Liver (tissue), 9 donors: ENCODE data around the gene HPS5. TPM values are rescaled to one million over a fixed set of nuclear protein-coding genes. Genes with fewer than 3 reads are reported as not detected.

Experiments
- DNase-seq: peaks from one replicate; pipeline ENCODE4 v3.0.0-alpha.2; 2017; ENCODE audit warnings: low spot score
- H3K27ac ChIP-seq, 2 donors: one replicate each; pipeline ENCODE4 v1.7.0; 2013; ENCODE audit warnings: inconsistent platforms in 2 of 2, low read length in 2 of 2, control low read depth in 1 of 2, low read depth in 1 of 2, mild to moderate bottlenecking in 1 of 2
- H3K27me3 ChIP-seq, 4 donors: one replicate each; pipeline versions ENCODE4 v1.6.1 to v1.7.0; 2013; ENCODE audit warnings: low read length in 3 of 4, inconsistent platforms in 1 of 4, mild to moderate bottlenecking in 1 of 4, moderate library complexity in 1 of 4; ENCODE audit not compliant: control insufficient read depth in 4 of 4, insufficient read depth in 4 of 4
- H3K36me3 ChIP-seq, 4 donors: one replicate each; pipeline versions ENCODE4 v1.6.1 to v1.7.0; 2013; ENCODE audit warnings: low read length in 3 of 4, mild to moderate bottlenecking in 3 of 4, low read depth in 1 of 4, moderate library complexity in 1 of 4; ENCODE audit not compliant: control insufficient read depth in 4 of 4, insufficient read depth in 3 of 4
- H3K4me1 ChIP-seq, 4 donors: one replicate each; pipeline versions ENCODE4 v1.6.1 to v1.7.0; 2013; ENCODE audit warnings: low read length in 3 of 4, mild to moderate bottlenecking in 3 of 4, moderate library complexity in 1 of 4; ENCODE audit not compliant: control insufficient read depth in 4 of 4, insufficient read depth in 4 of 4
- H3K4me3 ChIP-seq, 3 donors: one replicate each; pipeline versions ENCODE4 v1.6.1 to v1.7.0; 2013; ENCODE audit warnings: low read length in 3 of 3, control low read depth in 1 of 3, low read depth in 1 of 3, mild to moderate bottlenecking in 1 of 3
- H3K9ac ChIP-seq, 2 donors: one replicate each; pipeline ENCODE4 v1.7.0; 2013; ENCODE audit warnings: low read length in 2 of 2, mild to moderate bottlenecking in 2 of 2, moderate library complexity in 2 of 2, control low read depth in 1 of 2, low read depth in 1 of 2
- H3K9me3 ChIP-seq, 4 donors: one replicate each; pipeline versions ENCODE4 v1.6.1 to v1.7.0; 2013; ENCODE audit warnings: low read length in 3 of 4; ENCODE audit not compliant: control insufficient read depth in 4 of 4
- CTCF ChIP-seq: fragments of 150-350 bp; IDR thresholded peaks from 2 replicates; pipeline ENCODE4 v1.5.1; 2017; ENCODE audit warnings: improper control_type of control experiment, low read depth, low read length; ENCODE audit not compliant: missing input control
- EGR1 ChIP-seq, 2 donors: IDR thresholded peaks; 2 replicates each; pipeline ENCODE4 v1.6.1; 2016 to 2018; ENCODE audit warnings: antibody characterized with exemption in 2 of 2, low read depth in 2 of 2
- FOXA1 ChIP-seq: IDR thresholded peaks from 2 replicates; pipeline ENCODE4 v1.6.1; 2016; ENCODE audit warnings: antibody characterized with exemption
- FOXA2 ChIP-seq: IDR thresholded peaks from 2 replicates; pipeline ENCODE4 v1.6.1; 2016; ENCODE audit warnings: antibody characterized with exemption
- GABPA ChIP-seq, 2 donors: IDR thresholded peaks in 1 of 2; conservative IDR thresholded peaks in 1 of 2; 2 replicates each; pipeline ENCODE4 v1.6.1; 2016; ENCODE audit warnings: antibody characterized with exemption in 2 of 2, mild to moderate bottlenecking in 1 of 2, moderate library complexity in 1 of 2
- HNF4A ChIP-seq, 2 donors: conservative IDR thresholded peaks; 2 replicates each; pipeline ENCODE4 v1.6.1; 2016; ENCODE audit warnings: antibody characterized with exemption in 2 of 2, mild to moderate bottlenecking in 2 of 2
- HNF4G ChIP-seq: IDR thresholded peaks from 2 replicates; pipeline ENCODE4 v1.6.1; 2016; ENCODE audit warnings: antibody characterized with exemption
- JUND ChIP-seq, 2 donors: IDR thresholded peaks; 2 replicates each; pipeline ENCODE4 v1.6.1; 2016; ENCODE audit warnings: antibody characterized with exemption in 2 of 2
- NR2F2 ChIP-seq: IDR thresholded peaks from 2 replicates; pipeline ENCODE4 v1.6.1; 2016; ENCODE audit warnings: antibody characterized with exemption
- RAD21 ChIP-seq, 2 donors: IDR thresholded peaks; 2 replicates each; pipeline ENCODE4 v1.6.1; 2016; ENCODE audit warnings: antibody characterized with exemption in 2 of 2, mild to moderate bottlenecking in 2 of 2
- REST ChIP-seq: IDR thresholded peaks from 2 replicates; pipeline ENCODE4 v1.6.1; 2016; ENCODE audit warnings: antibody characterized with exemption, mild to moderate bottlenecking
- RXRA ChIP-seq, 2 donors: IDR thresholded peaks; 2 replicates each; pipeline ENCODE4 v1.6.1; 2017 to 2018; ENCODE audit warnings: antibody characterized with exemption in 2 of 2, mild to moderate bottlenecking in 1 of 2
- SP1 ChIP-seq: IDR thresholded peaks from 2 replicates; pipeline ENCODE4 v1.6.1; 2018; ENCODE audit warnings: antibody characterized with exemption, mild to moderate bottlenecking
- TAF1 ChIP-seq: conservative IDR thresholded peaks from 2 replicates; pipeline ENCODE4 v1.6.1; 2016; ENCODE audit warnings: antibody characterized with exemption, mild to moderate bottlenecking
- YY1 ChIP-seq: IDR thresholded peaks from 2 replicates; pipeline ENCODE4 v1.6.1; 2016; ENCODE audit warnings: antibody characterized with exemption, mild to moderate bottlenecking
- whole genome bisulfite sequencing: extraction: QIAGEN DNeasy Blood & Tissue Kit; methylation state at CpG from one replicate; pipeline ENCODE4 v1.1.7; 2013; 5-methylcytosine and 5-hydroxymethylcytosine counted together
- polyA plus RNA-seq, 2 donors: library from polyadenylated mRNA; stranded (reverse) in 1 of 2; unstranded in 1 of 2; fragments of 200-250 nt in 1 of 2; fragments of >200 nt in 1 of 2; fragmentation: Nextera tagmentation in 1 of 2; extraction: Ambion mirVana in 1 of 2; gene quantifications; one replicate each; pipeline versions ENCODE4 v1.2.1 to v1.2.3, GENCODE V29; 2013 to 2015
- total RNA-seq, 2 donors: library from RNA; depleted of rRNA; stranded (reverse); fragments of >200 nt; gene quantifications; one replicate each; pipeline ENCODE4 v1.2.3, GENCODE V29; 2014
- TF ChIP-seq, protein P1 (sequence below): IDR thresholded peaks from 2 replicates; pipeline ENCODE4 v1.6.1; 2016; ENCODE audit warnings: antibody characterized with exemption
- TF ChIP-seq, protein P2 (sequence below): IDR thresholded peaks from 2 replicates; pipeline ENCODE4 v1.6.1; 2016; ENCODE audit warnings: antibody characterized with exemption
- TF ChIP-seq, protein P3 (sequence below): IDR thresholded peaks from 2 replicates; pipeline ENCODE4 v1.6.1; 2016; ENCODE audit warnings: antibody characterized with exemption
- donor health status: healthy.
- donor health status: healthy.
- donor health status: healthy.
- donor health status: healthy.
- donor health status: healthy.

HPS5 gene
- total and polyA plus RNA-seq, 4 donors: 15.7 to 134 (median 24.2) TPM

- Histone ChIP-seq H3K9ac (no peak overlapping the region), H3K4me1 (peaks cover 0 to 9% (median 7%) of the 10 kb centered on the region in 4 donors), H3K27ac (no peak overlapping the region), H3K4me3 (no peak overlapping the region), H3K9me3 (no peaks in the 10 kb centered on the region), H3K27me3 (no peaks in the 10 kb centered on the region), H3K36me3 (peaks cover 3 to 36% (median 15%) of the 10 kb centered on the region in 4 donors)
- 90% methylated on average over 5 of the region's 5 CpGs for WGBS
- TF ChIP-seq GABPA (IDR thresholded peaks at IDR 0.05 in 1 of 2, conservative IDR thresholded peaks at IDR 0.05 in 1 of 2) (no peak), TAF1 (no peak), NR2F2 (no peak), EGR1 (IDR thresholded peaks at IDR 0.05; ENCODE audit: low read depth in 2 of 2) (no peak), YY1 (no peak), HNF4A (conservative IDR thresholded peaks at IDR 0.05) (no peak), CTCF (no peak), JUND (IDR thresholded peaks at IDR 0.05) (no peak), FOXA2 (no peak), RAD21 (IDR thresholded peaks at IDR 0.05) (no peak), FOXA1 (no peak), HNF4G (no peak), REST (no peak), SP1 (no peak), RXRA (IDR thresholded peaks at IDR 0.05) (no peak)
- TF ChIP-seq, protein P1, sequence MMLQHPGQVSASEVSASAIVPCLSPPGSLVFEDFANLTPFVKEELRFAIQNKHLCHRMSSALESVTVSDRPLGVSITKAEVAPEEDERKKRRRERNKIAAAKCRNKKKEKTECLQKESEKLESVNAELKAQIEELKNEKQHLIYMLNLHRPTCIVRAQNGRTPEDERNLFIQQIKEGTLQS: no peak
- TF ChIP-seq, protein P2, sequence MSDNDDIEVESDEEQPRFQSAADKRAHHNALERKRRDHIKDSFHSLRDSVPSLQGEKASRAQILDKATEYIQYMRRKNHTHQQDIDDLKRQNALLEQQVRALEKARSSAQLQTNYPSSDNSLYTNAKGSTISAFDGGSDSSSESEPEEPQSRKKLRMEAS: no peak
- TF ChIP-seq, protein P3, sequence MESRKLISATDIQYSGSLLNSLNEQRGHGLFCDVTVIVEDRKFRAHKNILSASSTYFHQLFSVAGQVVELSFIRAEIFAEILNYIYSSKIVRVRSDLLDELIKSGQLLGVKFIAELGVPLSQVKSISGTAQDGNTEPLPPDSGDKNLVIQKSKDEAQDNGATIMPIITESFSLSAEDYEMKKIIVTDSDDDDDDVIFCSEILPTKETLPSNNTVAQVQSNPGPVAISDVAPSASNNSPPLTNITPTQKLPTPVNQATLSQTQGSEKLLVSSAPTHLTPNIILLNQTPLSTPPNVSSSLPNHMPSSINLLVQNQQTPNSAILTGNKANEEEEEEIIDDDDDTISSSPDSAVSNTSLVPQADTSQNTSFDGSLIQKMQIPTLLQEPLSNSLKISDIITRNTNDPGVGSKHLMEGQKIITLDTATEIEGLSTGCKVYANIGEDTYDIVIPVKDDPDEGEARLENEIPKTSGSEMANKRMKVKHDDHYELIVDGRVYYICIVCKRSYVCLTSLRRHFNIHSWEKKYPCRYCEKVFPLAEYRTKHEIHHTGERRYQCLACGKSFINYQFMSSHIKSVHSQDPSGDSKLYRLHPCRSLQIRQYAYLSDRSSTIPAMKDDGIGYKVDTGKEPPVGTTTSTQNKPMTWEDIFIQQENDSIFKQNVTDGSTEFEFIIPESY: no peak
- DNase-seq: no peak
Observed at GRCh38 chr11:18329196-18329870, 7.4 kb upstream of the HPS5 start.
